DND-41 (cell line): ENCODE results near the gene CYP17A1.

Experiments
- CTCF ChIP-seq: IDR thresholded peaks from 2 replicates; pipeline ENCODE4 v1.5.1; 2012; ENCODE audit warnings: borderline replicate concordance, low read length, moderate library complexity, mild to moderate bottlenecking; ENCODE audit not compliant: poor library complexity, severe bottlenecking; ENCODE audit errors: extremely low read depth
- EZH2 ChIP-seq: IDR thresholded peaks from 3 replicates; pipeline ENCODE4 v1.6.1; 2012; ENCODE audit warnings: borderline replicate concordance, low read depth, mild to moderate bottlenecking, moderate library complexity, low read length, inconsistent platforms; ENCODE audit not compliant: severe bottlenecking

- no peak for TF ChIP-seq CTCF
- TF ChIP-seq EZH2: no peak
Observed at GRCh38 chr10:102819054-102819453, 18.2 kb downstream of the CYP17A1 start.
